ENCODE results near the gene CLEC10A.
"Not testable (repeated sequence)": the region's sequence is repeated elsewhere in the genome, so short reads cannot be mapped to it uniquely, and the experiment has no call there.

Gene CLEC10A

GRCh38 chr17:7088442-7088841, 8.4 kb upstream of the CLEC10A start:
- H3K14ac ChIP-seq (ENCODE audit: low read length in 2 of 2); H4K91ac ChIP-seq (ENCODE audit: low read length); H3K79me1 ChIP-seq (replicated peaks; ENCODE audit: low read length, poor library complexity, severe bottlenecking); H2BK120ac ChIP-seq (ENCODE audit: low read depth, low read length); H4K8ac ChIP-seq (ENCODE audit: low read length); H2AK5ac ChIP-seq (ENCODE audit: low read length, severe bottlenecking); H2BK15ac ChIP-seq (ENCODE audit: low read depth, poor library complexity, severe bottlenecking); H3K4me2 ChIP-seq (ENCODE audit: low read length, poor library complexity, severe bottlenecking); H2BK5ac ChIP-seq (ENCODE audit: low read depth, low read length, poor library complexity, severe bottlenecking); H3K4ac ChIP-seq (ENCODE audit: low read depth in 1 of 2, low read length in 2 of 2); H3K23ac ChIP-seq (ENCODE audit: low read length in 2 of 2); H3K9ac ChIP-seq (ENCODE audit: low read length); H3K18ac ChIP-seq (ENCODE audit: low read depth in 1 of 2, low read length in 2 of 2); H3K4me3 ChIP-seq (ENCODE audit: insufficient read depth in 1 of 2, low read depth in 1 of 2, low read length in 2 of 2); H3K36me3 ChIP-seq (ENCODE audit: control insufficient read depth in 1 of 2, insufficient read depth in 2 of 2, low read depth in 1 of 2, low read length in 2 of 2); H3K4me1 ChIP-seq (ENCODE audit: control insufficient read depth, insufficient read depth, low read depth, low read length); H2AFZ ChIP-seq (ENCODE audit: low read depth, low read length); H3K27ac ChIP-seq (ENCODE audit: low read length, poor library complexity, severe bottlenecking); DNase-seq; H3K9me3 ChIP-seq (ENCODE audit: control insufficient read depth, low read length); H2BK12ac ChIP-seq (ENCODE audit: low read length in 2 of 2): not testable (repeated sequence)
- peaks cover 0 to 28% of the 10 kb centered on the region in 2 experiments for H3K27me3 ChIP-seq (ENCODE audit: control insufficient read depth in 1 of 2, insufficient read depth in 1 of 2, low read length in 2 of 2)
- 61% methylated on average over 4 of the region's 4 CpGs for WGBS

- Histone ChIP-seq H3K14ac (ENCODE audit: low read length in 2 of 2) (no peak overlapping the region), H4K91ac (ENCODE audit: low read length) (no peak overlapping the region), H3K4me1 (ENCODE audit: control insufficient read depth, insufficient read depth, low read depth, low read length) (peaks cover 2% of the 10 kb centered on the region), H3K27me3 (ENCODE audit: control insufficient read depth in 1 of 2, insufficient read depth in 1 of 2, low read length in 2 of 2) (peaks cover 4 to 35% of the 10 kb centered on the region in 2 experiments), H4K8ac (ENCODE audit: low read length) (no peak overlapping the region), H3K9ac (ENCODE audit: low read length) (no peak overlapping the region), H3K4me2 (ENCODE audit: low read length, poor library complexity, severe bottlenecking) (no peak overlapping the region), H3K4ac (ENCODE audit: low read depth in 1 of 2, low read length in 2 of 2) (no peak overlapping the region), H3K23ac (ENCODE audit: low read length in 2 of 2) (no peak overlapping the region), H3K36me3 (ENCODE audit: control insufficient read depth in 1 of 2, insufficient read depth in 2 of 2, low read depth in 1 of 2, low read length in 2 of 2) (no peaks in the 10 kb centered on the region), H2AFZ (ENCODE audit: low read depth, low read length) (no peak overlapping the region), H3K9me3 (ENCODE audit: control insufficient read depth, low read length) (no peaks in the 10 kb centered on the region), H3K79me1 (replicated peaks; ENCODE audit: low read length, poor library complexity, severe bottlenecking) (no peaks in the 10 kb centered on the region), H2BK15ac (ENCODE audit: low read depth, poor library complexity, severe bottlenecking) (no peak overlapping the region), H2BK120ac (ENCODE audit: low read depth, low read length) (no peak overlapping the region), H2AK5ac (ENCODE audit: low read length, severe bottlenecking) (no peak overlapping the region), H2BK12ac (ENCODE audit: low read length in 2 of 2) (no peak overlapping the region), H3K4me3 (ENCODE audit: insufficient read depth in 1 of 2, low read depth in 1 of 2, low read length in 2 of 2) (no peak overlapping the region), H3K27ac (ENCODE audit: low read length, poor library complexity, severe bottlenecking) (no peak overlapping the region), H3K18ac (ENCODE audit: low read depth in 1 of 2, low read length in 2 of 2) (no peak overlapping the region), H2BK5ac (ENCODE audit: low read depth, low read length, poor library complexity, severe bottlenecking) (no peak overlapping the region)
- DNase-seq, result no peak
- 76% methylated on average over 7 of the region's 7 CpGs for WGBS
Observed at GRCh38 chr17:7084088-7084487, 4.0 kb upstream of the CLEC10A start.

- Histone ChIP-seq H2AK5ac (ENCODE audit: low read length, severe bottlenecking) (no peak overlapping the region), H3K9me3 (ENCODE audit: control insufficient read depth, low read length) (no peaks in the 10 kb centered on the region), H3K18ac (ENCODE audit: low read depth in 1 of 2, low read length in 2 of 2) (no peak overlapping the region), H3K4ac (ENCODE audit: low read depth in 1 of 2, low read length in 2 of 2) (no peak overlapping the region), H3K14ac (ENCODE audit: low read length in 2 of 2) (no peak overlapping the region), H3K79me1 (replicated peaks; ENCODE audit: low read length, poor library complexity, severe bottlenecking) (no peaks in the 10 kb centered on the region), H3K4me2 (ENCODE audit: low read length, poor library complexity, severe bottlenecking) (no peak overlapping the region), H4K8ac (ENCODE audit: low read length) (no peak overlapping the region), H3K36me3 (ENCODE audit: control insufficient read depth in 1 of 2, insufficient read depth in 2 of 2, low read depth in 1 of 2, low read length in 2 of 2) (no peaks in the 10 kb centered on the region), H2BK5ac (ENCODE audit: low read depth, low read length, poor library complexity, severe bottlenecking) (no peak overlapping the region), H3K4me3 (ENCODE audit: insufficient read depth in 1 of 2, low read depth in 1 of 2, low read length in 2 of 2) (no peak overlapping the region), H2AFZ (ENCODE audit: low read depth, low read length) (no peak overlapping the region), H2BK12ac (ENCODE audit: low read length in 2 of 2) (no peak overlapping the region), H3K23ac (ENCODE audit: low read length in 2 of 2) (no peak overlapping the region), H3K4me1 (ENCODE audit: control insufficient read depth, insufficient read depth, low read depth, low read length) (peaks cover 2% of the 10 kb centered on the region), H3K9ac (ENCODE audit: low read length) (no peak overlapping the region), H3K27me3 (ENCODE audit: control insufficient read depth in 1 of 2, insufficient read depth in 1 of 2, low read length in 2 of 2) (peaks cover 4 to 39% of the 10 kb centered on the region in 2 experiments), H2BK15ac (ENCODE audit: low read depth, poor library complexity, severe bottlenecking) (no peak overlapping the region), H3K27ac (ENCODE audit: low read length, poor library complexity, severe bottlenecking) (no peak overlapping the region), H2BK120ac (ENCODE audit: low read depth, low read length) (no peak overlapping the region), H4K91ac (ENCODE audit: low read length) (no peak overlapping the region)
- 66% methylated on average over 4 of the region's 4 CpGs for WGBS
- DNase-seq, result no peak
Observed at GRCh38 chr17:7083592-7083991, 3.5 kb upstream of the CLEC10A start.

GRCh38 chr17:7081341-7082062, 1.5 kb upstream of the CLEC10A start:
- H3K23ac ChIP-seq (ENCODE audit: low read length in 2 of 2), result no peak overlapping the region
- no peak overlapping the region for H3K4me3 ChIP-seq (ENCODE audit: insufficient read depth in 1 of 2, low read depth in 1 of 2, low read length in 2 of 2)
- H2BK12ac ChIP-seq (ENCODE audit: low read length in 2 of 2), result no peak overlapping the region
- H2AFZ ChIP-seq (ENCODE audit: low read depth, low read length), result no peak overlapping the region
- no peak overlapping the region for H4K91ac ChIP-seq (ENCODE audit: low read length)
- 87% methylated on average over 16 of the region's 16 CpGs for WGBS
- no peak overlapping the region for H3K9ac ChIP-seq (ENCODE audit: low read length)
- H3K14ac ChIP-seq (ENCODE audit: low read length in 2 of 2), result no peak overlapping the region
- no peak overlapping the region for H3K4me2 ChIP-seq (ENCODE audit: low read length, poor library complexity, severe bottlenecking)
- no peak overlapping the region for H3K27ac ChIP-seq (ENCODE audit: low read length, poor library complexity, severe bottlenecking)
- H3K4me1 ChIP-seq (ENCODE audit: control insufficient read depth, insufficient read depth, low read depth, low read length), result no peaks in the 10 kb centered on the region
- no peaks in the 10 kb centered on the region for H3K79me1 ChIP-seq (replicated peaks; ENCODE audit: low read length, poor library complexity, severe bottlenecking)
- H3K4ac ChIP-seq (ENCODE audit: low read depth in 1 of 2, low read length in 2 of 2), result no peak overlapping the region
- DNase-seq, result no peak
- H4K8ac ChIP-seq (ENCODE audit: low read length), result no peak overlapping the region
- no peak overlapping the region for H2BK15ac ChIP-seq (ENCODE audit: low read depth, poor library complexity, severe bottlenecking)
- H3K18ac ChIP-seq (ENCODE audit: low read depth in 1 of 2, low read length in 2 of 2), result no peak overlapping the region
- no peaks in the 10 kb centered on the region for H3K36me3 ChIP-seq (ENCODE audit: control insufficient read depth in 1 of 2, insufficient read depth in 2 of 2, low read depth in 1 of 2, low read length in 2 of 2)
- H2BK5ac ChIP-seq (ENCODE audit: low read depth, low read length, poor library complexity, severe bottlenecking), result no peak overlapping the region
- no peak overlapping the region for H2AK5ac ChIP-seq (ENCODE audit: low read length, severe bottlenecking)
- peaks cover 4 to 32% of the 10 kb centered on the region in 2 experiments for H3K27me3 ChIP-seq (ENCODE audit: control insufficient read depth in 1 of 2, insufficient read depth in 1 of 2, low read length in 2 of 2)
- H2BK120ac ChIP-seq (ENCODE audit: low read depth, low read length), result no peak overlapping the region
- no peaks in the 10 kb centered on the region for H3K9me3 ChIP-seq (ENCODE audit: control insufficient read depth, low read length)
